Measurements from ENCODE around the gene NWD2.

DNA sequence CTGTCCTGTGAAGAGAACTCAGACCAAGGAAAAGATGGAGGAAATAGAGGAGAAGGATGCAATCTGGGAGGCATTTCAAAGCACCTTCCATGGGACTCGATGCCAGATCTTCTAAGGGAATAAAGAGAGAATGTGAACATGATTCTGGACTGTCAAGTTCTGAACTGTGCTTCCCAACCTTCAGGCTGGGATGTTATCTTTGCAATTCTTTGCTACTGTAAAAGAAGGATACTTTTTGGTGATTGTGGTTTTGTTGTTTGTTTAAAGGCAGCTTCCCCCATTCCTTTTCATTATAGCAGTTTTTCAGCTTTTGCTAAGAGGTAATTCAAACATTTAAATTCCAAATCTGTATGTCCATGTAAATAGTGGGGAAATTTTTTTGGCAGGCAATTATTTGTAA is 217.3 kb downstream of the NWD2 start:
- TF ChIP-seq CTCF (IDR thresholded peaks at IDR 0.05; ENCODE audit: low read depth, low read length, poor library complexity, severe bottlenecking) (no peak), EZH2phosphoT487 (IDR thresholded peaks at IDR 0.05; ENCODE audit: borderline replicate concordance, low read length) (no peak)
